NCI-H2107 (cell line): ENCODE data around the gene OOSP2.

Experiments used
- DNase-seq: peaks from one replicate; lab custom pipeline; 2025; lab: John Stamatoyannopoulos, UW

OOSP2 gene

DNA sequence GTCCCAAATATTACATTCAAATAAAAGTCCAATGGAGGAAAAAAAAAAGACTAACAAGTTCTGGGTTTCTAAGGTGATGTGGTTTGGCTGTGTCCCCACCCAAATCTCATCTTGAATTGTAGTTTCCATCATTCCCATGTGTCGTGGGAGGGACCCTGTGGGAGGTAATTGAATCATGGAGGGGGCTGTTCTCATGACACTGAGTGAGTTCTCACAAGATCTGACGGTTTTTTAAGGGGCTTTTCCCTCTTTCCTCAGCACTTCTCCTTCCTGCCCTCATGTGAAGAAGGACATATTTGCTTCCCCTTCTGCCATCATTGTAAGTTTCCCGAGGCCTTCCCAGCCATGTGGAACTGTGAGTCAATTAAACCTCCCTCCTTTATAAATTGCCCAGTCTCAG is 40.3 kb downstream of the OOSP2 start:
- no peak for DNase-seq

- DNase-seq = no peak
Measured at GRCh38 chr11:60084631-60085273, 44.5 kb downstream of the OOSP2 start.

DNA sequence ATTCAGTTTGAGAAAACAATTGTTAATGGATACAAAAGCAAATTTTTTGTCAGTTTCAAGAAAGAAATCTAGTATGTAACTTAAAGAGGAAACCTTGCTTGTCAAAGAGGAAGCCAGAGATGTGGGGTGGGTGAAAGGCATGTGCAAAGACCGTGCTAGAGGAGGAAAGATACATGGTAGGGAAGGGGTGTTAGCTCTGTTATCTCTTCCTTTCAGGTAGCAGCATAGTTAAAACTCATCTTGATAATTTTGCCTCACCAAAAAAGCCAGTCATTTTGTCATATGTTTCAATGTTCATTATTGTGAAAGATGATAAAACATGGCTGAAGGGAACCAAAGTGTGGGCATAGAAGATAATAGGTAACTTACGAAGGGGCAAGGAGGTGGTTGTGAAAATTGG is 45.7 kb downstream of the OOSP2 start:
- DNase-seq = no peak

DNA sequence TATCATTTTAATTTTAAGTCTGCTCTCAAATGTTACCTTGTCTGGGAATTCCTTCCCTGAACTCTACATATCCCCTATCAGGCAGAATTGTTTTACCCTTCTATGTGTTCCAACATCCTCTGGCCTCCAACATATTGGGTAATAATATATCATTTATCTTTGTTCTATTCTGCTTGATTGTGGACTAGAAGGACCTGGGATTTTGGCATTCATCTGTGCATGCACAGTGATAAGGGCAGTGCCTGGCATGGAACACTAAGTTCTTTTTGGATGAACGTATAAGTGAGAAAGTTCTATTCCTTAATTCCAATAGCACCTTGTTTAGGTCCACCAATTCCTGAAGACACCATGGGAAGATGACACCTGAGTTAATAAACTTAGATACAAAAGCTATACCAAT is 47.0 kb downstream of the OOSP2 start:
- DNase-seq = no peak

DNA sequence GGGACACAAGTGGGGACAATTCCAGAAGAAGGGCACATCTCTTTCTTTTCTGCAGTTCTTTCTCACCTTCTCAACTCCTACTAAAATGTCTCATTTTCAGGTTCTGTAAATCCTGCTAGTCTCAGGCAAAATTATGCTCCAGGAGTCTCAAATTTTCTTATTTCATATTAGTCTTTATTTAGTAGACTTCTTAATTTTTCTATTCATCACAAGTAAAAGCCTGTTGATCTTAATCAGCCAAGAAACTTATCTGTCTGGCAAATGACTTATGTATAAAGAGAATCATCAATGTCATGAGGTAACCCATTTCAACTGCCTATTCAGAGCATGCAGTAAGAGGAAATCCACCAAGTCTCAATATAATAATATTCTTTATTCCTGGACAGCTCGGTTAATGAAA is 48.2 kb downstream of the OOSP2 start, which contains the start of gene MS4A2:
Gene MS4A2, plus strand, starts transcription at position 301 of the 400 bp plus-strand sequence. CDS start 102 bp downstream, outside the sequence.
- no peak for DNase-seq

DNA sequence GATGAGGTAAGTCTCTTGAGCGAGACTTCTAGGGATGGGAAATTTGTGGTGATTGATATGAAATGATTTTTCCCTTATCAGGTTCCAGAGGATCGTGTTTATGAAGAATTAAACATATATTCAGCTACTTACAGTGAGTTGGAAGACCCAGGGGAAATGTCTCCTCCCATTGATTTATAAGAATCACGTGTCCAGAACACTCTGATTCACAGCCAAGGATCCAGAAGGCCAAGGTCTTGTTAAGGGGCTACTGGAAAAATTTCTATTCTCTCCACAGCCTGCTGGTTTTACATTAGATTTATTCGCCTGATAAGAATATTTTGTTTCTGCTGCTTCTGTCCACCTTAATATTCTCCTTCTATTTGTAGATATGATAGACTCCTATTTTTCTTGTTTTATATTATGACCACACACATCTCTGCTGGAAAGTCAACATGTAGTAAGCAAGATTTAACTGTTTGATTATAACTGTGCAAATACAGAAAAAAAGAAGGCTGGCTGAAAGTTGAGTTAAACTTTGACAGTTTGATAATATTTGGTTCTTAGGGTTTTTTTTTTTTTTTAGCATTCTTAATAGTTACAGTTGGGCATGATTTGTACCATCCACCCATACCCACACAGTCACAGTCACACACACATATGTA is 55.4 kb downstream of the OOSP2 start:
- DNase-seq = no peak

- DNase-seq = no peak
Measured at GRCh38 chr11:60097189-60097588, 57.0 kb downstream of the OOSP2 start.
